Natural killer cell (primary cell): ENCODE data around the gene CLDN18. TPM values are rescaled to one million over a fixed set of nuclear protein-coding genes. Genes with fewer than 3 reads are reported as not detected.

ENCODE experiments used
- ATAC-seq, 3 donors: fragments of 150-1000 bp in 2 of 3; fragments of 200-7000 bp in 1 of 3; cut with Tn5 transposase; 1 replicate in 1 of 3; 2 replicates in 2 of 3; pipeline ENCODE4 v1.10.0; 2021; ENCODE audit warnings: mild to moderate bottlenecking in 2 of 3, moderate library complexity in 2 of 3
- DNase-seq, 2 donors: peaks; one replicate each; pipeline versions ENCODE4 v3.0.0 to v3.0.0-alpha.2; 2013 to 2021; ENCODE audit warnings: mixed read lengths in 1 of 2
- H3K27ac ChIP-seq: one replicate; pipeline ENCODE4 v1.5.1; 2013; ENCODE audit warnings: mild to moderate bottlenecking, low read length
- H3K27me3 ChIP-seq: one replicate; pipeline ENCODE4 v1.6.1; 2013; ENCODE audit warnings: low read length; ENCODE audit not compliant: control insufficient read depth, insufficient read depth
- H3K36me3 ChIP-seq: one replicate; pipeline ENCODE4 v1.6.1; 2013; ENCODE audit warnings: low read length; ENCODE audit not compliant: control insufficient read depth, insufficient read depth
- H3K4me1 ChIP-seq: one replicate; pipeline ENCODE4 v1.6.1; 2013; ENCODE audit warnings: low read length; ENCODE audit not compliant: control insufficient read depth, insufficient read depth
- H3K4me3 ChIP-seq: one replicate; pipeline ENCODE4 v1.5.1; 2013; ENCODE audit warnings: low read length
- H3K9me3 ChIP-seq: one replicate; pipeline ENCODE4 v1.6.1; 2013; ENCODE audit warnings: low read length; ENCODE audit not compliant: control insufficient read depth, insufficient read depth
- H3K27ac Mint-ChIP-seq, 2 donors: one replicate each; pipeline ENCODE4 v1.8.0; 2022; ENCODE audit warnings: mild to moderate bottlenecking in 2 of 2, mixed read lengths in 2 of 2, moderate library complexity in 1 of 2
- H3K27me3 Mint-ChIP-seq, 2 donors: one replicate each; pipeline ENCODE4 v1.8.0; 2022; ENCODE audit warnings: low read depth in 2 of 2, mixed read lengths in 2 of 2
- H3K36me3 Mint-ChIP-seq: one replicate; pipeline ENCODE4 v1.8.0; 2022; ENCODE audit warnings: mixed read lengths
- H3K4me1 Mint-ChIP-seq, 2 donors: one replicate each; pipeline ENCODE4 v1.8.0; 2022; ENCODE audit warnings: mixed read lengths in 2 of 2
- H3K4me3 Mint-ChIP-seq: one replicate; pipeline ENCODE4 v1.8.0; 2022; ENCODE audit warnings: mild to moderate bottlenecking, moderate library complexity, mixed read lengths
- H3K9me3 Mint-ChIP-seq, 2 donors: one replicate each; pipeline ENCODE4 v1.8.0; 2022; ENCODE audit warnings: mixed read lengths in 2 of 2
- CTCF ChIP-seq: fragments of 200-600 bp; IDR thresholded peaks from one replicate; pipeline ENCODE4 v1.8.0; 2022; ENCODE audit warnings: antibody characterized with exemption
- WGBS: methylation state at CpG from one replicate; pipeline ENCODE4 v1.1.7; 2013; ENCODE audit warnings: missing lambda C conversion rate; ENCODE audit not compliant: insufficient coverage; 5-methylcytosine and 5-hydroxymethylcytosine counted together
- intact Hi-C: fragments of 100-400 bp; cut with micrococcal nuclease; formaldehyde crosslinking; loops from one replicate; pipeline ENCODE4 v1.14.2; 2022
- total RNA-seq, 4 donors: library from RNA; stranded (reverse); fragments of 120-200 nt in 1 of 4; gene quantifications; one replicate each; pipeline versions ENCODE4 v1.2.3 to v1.2.4, GENCODE V29; 2013 to 2022

The CLDN18 gene
- total RNA-seq, 3 donors from 2014 or later (not counting 1 experiment from before 2014, with no cell fraction given) = not detected

GRCh38 chr3:138016065-138016464, 6.1 kb downstream of the CLDN18 start:
- no peaks in the 10 kb centered on the region for H3K27me3 ChIP-seq
- no peak for TF ChIP-seq CTCF
- H3K27ac ChIP-seq = no peak overlapping the region
- no peak overlapping the region for H3K27ac Mint-ChIP-seq
- WGBS = 75% methylated on average over 2 of the region's 2 CpGs
- H3K4me1 Mint-ChIP-seq = no peaks in the 10 kb centered on the region
- H3K27me3 Mint-ChIP-seq = peaks cover 5 to 8% of the 10 kb centered on the region in 2 donors
- DNase-seq (no peak), ATAC-seq (no peak)
- H3K36me3 Mint-ChIP-seq = no peaks in the 10 kb centered on the region
- no peaks in the 10 kb centered on the region for H3K9me3 Mint-ChIP-seq
- H3K4me3 ChIP-seq = no peak overlapping the region
- H3K36me3 ChIP-seq = no peaks in the 10 kb centered on the region
- intact Hi-C loops = no loop called here
- no peaks in the 10 kb centered on the region for H3K4me1 ChIP-seq
- H3K9me3 ChIP-seq = no peaks in the 10 kb centered on the region
- H3K4me3 Mint-ChIP-seq = no peak overlapping the region

DNA sequence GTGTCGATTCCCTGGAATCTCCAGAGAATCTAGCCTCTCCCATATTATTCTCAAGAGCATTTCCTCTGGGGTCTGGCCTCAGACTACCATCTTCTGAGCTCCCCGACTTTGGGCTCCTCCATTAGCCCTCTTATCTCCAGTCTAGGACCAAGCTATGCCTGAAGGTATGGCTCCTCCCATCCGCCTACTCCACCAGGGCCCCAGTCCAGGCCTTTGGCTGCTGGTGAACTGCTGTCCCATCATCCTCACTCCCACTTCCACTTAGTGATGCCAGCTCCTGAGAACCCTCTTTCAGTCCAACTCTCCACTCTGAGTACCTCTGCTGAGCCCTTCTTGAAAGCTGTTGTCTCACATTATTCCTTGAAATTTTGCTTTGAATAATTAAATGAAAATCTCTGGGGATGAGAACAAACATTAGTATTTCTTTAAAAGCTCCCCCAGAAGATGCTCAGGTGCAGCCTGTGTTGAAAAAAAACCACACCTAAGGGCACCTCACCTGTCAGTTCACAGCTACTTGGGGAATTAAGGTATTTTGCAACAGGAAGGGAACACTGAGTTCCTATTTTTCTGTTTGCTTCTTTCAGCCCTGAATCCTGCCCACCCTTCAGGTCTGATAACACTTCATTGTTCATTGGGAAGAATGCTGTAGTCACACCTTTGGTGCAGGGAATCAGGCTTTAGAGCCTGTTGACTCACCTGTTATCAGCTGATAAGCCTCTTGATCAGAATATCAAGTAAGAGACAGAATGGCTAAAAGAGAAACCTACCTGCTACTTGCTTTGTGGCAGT, 9.5 kb downstream of the CLDN18 start:
- H3K27me3 Mint-ChIP-seq = no peaks in the 10 kb centered on the region
- no peaks in the 10 kb centered on the region for H3K27me3 ChIP-seq
- H3K36me3 Mint-ChIP-seq = no peaks in the 10 kb centered on the region
- no peak overlapping the region for H3K4me3 Mint-ChIP-seq
- no peak overlapping the region for H3K27ac Mint-ChIP-seq
- no peak for TF ChIP-seq CTCF
- no peaks in the 10 kb centered on the region for H3K4me1 Mint-ChIP-seq
- no peak for ATAC-seq
- no peaks in the 10 kb centered on the region for H3K9me3 Mint-ChIP-seq
- intact Hi-C loops = no loop called here
- H3K4me1 ChIP-seq = no peaks in the 10 kb centered on the region
- no peak overlapping the region for H3K4me3 ChIP-seq
- DNase-seq = no peak
- H3K9me3 ChIP-seq = no peaks in the 10 kb centered on the region
- H3K27ac ChIP-seq = no peak overlapping the region
- 82% methylated on average over 3 of the region's 3 CpGs for WGBS
- H3K36me3 ChIP-seq = no peaks in the 10 kb centered on the region

DNA sequence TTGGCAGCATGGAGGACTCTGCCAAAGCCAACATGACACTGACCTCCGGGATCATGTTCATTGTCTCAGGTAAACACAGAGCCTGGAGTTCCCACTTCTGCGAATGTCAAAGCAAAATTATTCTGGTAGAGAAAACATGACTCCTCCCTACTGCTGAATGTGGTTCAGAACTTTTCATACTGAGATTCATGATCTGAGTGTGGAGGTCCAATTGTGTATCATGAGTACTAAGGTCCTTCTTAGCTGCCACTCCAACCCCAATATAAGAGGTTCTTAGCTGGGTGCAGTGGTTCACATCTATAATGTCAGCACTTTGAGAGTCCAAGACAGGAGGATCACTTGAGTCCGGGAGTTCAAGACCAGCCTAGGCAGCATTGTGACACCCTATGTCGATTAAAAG, 13.8 kb downstream of the CLDN18 start:
- intact Hi-C loops = no loop called here
- H3K27me3 ChIP-seq = no peaks in the 10 kb centered on the region
- no peaks in the 10 kb centered on the region for H3K27me3 Mint-ChIP-seq
- no peaks in the 10 kb centered on the region for H3K9me3 ChIP-seq
- WGBS = 88% methylated on average over 4 of the region's 4 CpGs
- no peak overlapping the region for H3K4me3 ChIP-seq
- no peak overlapping the region for H3K27ac Mint-ChIP-seq
- H3K4me1 ChIP-seq = no peaks in the 10 kb centered on the region
- H3K4me3 Mint-ChIP-seq = no peak overlapping the region
- ATAC-seq = no peak
- DNase-seq = no peak
- H3K36me3 ChIP-seq = no peaks in the 10 kb centered on the region
- H3K4me1 Mint-ChIP-seq = no peaks in the 10 kb centered on the region
- H3K9me3 Mint-ChIP-seq = no peaks in the 10 kb centered on the region
- no peak overlapping the region for H3K27ac ChIP-seq
- no peaks in the 10 kb centered on the region for H3K36me3 Mint-ChIP-seq
- no peak for TF ChIP-seq CTCF

DNA sequence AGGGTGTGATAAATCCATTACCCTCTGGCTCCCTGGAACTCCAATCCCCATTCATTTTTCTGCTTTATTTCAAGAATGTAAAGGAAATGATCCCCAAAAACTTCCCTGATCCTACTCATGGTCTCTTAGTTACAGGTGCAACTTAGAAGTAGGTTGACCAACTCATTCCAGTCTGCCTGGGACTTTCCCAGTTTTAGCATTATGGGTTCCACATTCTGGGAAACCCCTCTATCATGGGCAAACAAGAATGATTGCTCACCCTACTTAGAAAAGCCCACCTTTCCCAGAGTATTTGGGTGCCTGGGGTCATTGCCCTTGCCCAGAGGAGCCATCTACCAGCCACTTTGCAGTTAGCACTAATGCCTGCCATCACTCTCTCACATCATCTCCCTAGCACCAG, 15.6 kb downstream of the CLDN18 start:
- intact Hi-C loops = no loop called here
- Histone ChIP-seq H3K36me3 (no peaks in the 10 kb centered on the region), H3K27ac (no peak overlapping the region), H3K9me3 (no peaks in the 10 kb centered on the region), H3K4me1 (no peaks in the 10 kb centered on the region), H3K4me3 (no peak overlapping the region), H3K27me3 (no peaks in the 10 kb centered on the region)
- Mint-ChIP-seq H3K9me3 (no peaks in the 10 kb centered on the region), H3K4me3 (no peak overlapping the region), H3K36me3 (no peaks in the 10 kb centered on the region), H3K4me1 (no peaks in the 10 kb centered on the region), H3K27me3 (no peaks in the 10 kb centered on the region), H3K27ac (no peak overlapping the region)
- no peak for DNase-seq
- no peak for ATAC-seq
- no peak for TF ChIP-seq CTCF
